ENCODE measurements around the gene SEC14L6. TPM values are rescaled to one million over a fixed set of nuclear protein-coding genes. Genes with fewer than 3 reads are reported as not detected.

The SEC14L6 gene
- total RNA-seq, 1 experiment from 2014 or later: 1.1 TPM

- Histone ChIP-seq H3K79me2 (ENCODE audit: insufficient read depth, low read length) (no peaks in the 10 kb centered on the region), H4K20me1 (ENCODE audit: control insufficient read depth, insufficient read depth, insufficient read length) (no peaks in the 10 kb centered on the region), H2BK5ac (ENCODE audit: insufficient read length, low read length) (no peak overlapping the region), H3T11ph (ENCODE audit: low read length) (no peak overlapping the region), H3K56ac (ENCODE audit: insufficient read length, low read depth, low read length) (no peak overlapping the region), H2AK5ac (ENCODE audit: insufficient read length, low read length) (no peak overlapping the region), H3K27ac (ENCODE audit: insufficient read length, low read depth, low read length) (no peak overlapping the region), H3K4me2 (ENCODE audit: insufficient read depth, insufficient read length, low read length) (no peak overlapping the region), H2BK15ac (ENCODE audit: low read depth, low read length) (no peak overlapping the region), H2BK20ac (ENCODE audit: low read depth, low read length, poor library complexity, severe bottlenecking) (no peak overlapping the region), H2AFZ (ENCODE audit: low read length) (no peak overlapping the region), H3K14ac (ENCODE audit: insufficient read depth, low read length) (no peak overlapping the region), H3K9ac (ENCODE audit: extremely low read depth, insufficient read length, low read length) (no peak overlapping the region), H4K5ac (ENCODE audit: insufficient read length, low read depth, low read length) (no peak overlapping the region), H3K9me3 (ENCODE audit: control insufficient read depth, low read depth, low read length) (no peaks in the 10 kb centered on the region), H2BK120ac (ENCODE audit: low read depth, low read length, poor library complexity, severe bottlenecking) (no peak overlapping the region), H3K79me1 (ENCODE audit: insufficient read depth, low read depth, low read length, poor library complexity, severe bottlenecking) (no peaks in the 10 kb centered on the region), H3K23ac (ENCODE audit: insufficient read length, low read depth, low read length) (no peak overlapping the region), H3K23me2 (ENCODE audit: insufficient read length, low read depth, low read length, poor library complexity, severe bottlenecking) (no peaks in the 10 kb centered on the region), H3K4me1 (ENCODE audit: insufficient read depth, low read length) (no peaks in the 10 kb centered on the region), H3K27me3 (ENCODE audit: insufficient read depth, low read length) (no peaks in the 10 kb centered on the region), H3K18ac (ENCODE audit: insufficient read length, low read depth, low read length) (no peak overlapping the region), H2BK12ac (ENCODE audit: insufficient read length, low read depth, low read length) (no peak overlapping the region), H3K4ac (ENCODE audit: low read depth, low read length) (no peak overlapping the region), H4K91ac (ENCODE audit: insufficient read length, low read depth, low read length) (no peak overlapping the region), H4K8ac (replicated peaks; ENCODE audit: insufficient read length, low read depth, low read length) (no peak overlapping the region)
- Mint-ChIP-seq H3K36me3 (ENCODE audit: insufficient read depth in 1 of 3, low read depth in 3 of 3) (no peaks in the 10 kb centered on the region), H3K27me3 (ENCODE audit: low read depth) (peaks cover 5% of the 10 kb centered on the region), H3K27ac (no peak overlapping the region; a peak in 1 of 7 replicates), H3K4me1 (peaks cover 0 to 2% of the 10 kb centered on the region in 2 experiments; a peak in 1 of 4 replicates), H3K4me3 (no peak overlapping the region), H3K9me3 (peaks cover 3 to 5% of the 10 kb centered on the region in 2 experiments; a peak in 2 of 5 replicates)
- TF ChIP-seq CTCF (conservative IDR thresholded peaks at IDR 0.05): no peak
- DNase-seq: no peak
- no CpG with 5 or more reads among the region's 4 CpGs for WGBS (ENCODE audit: extremely low coverage, insufficient read length, low lambda C conversion rate)
Observed at GRCh38 chr22:30514252-30514651, 32.3 kb downstream of the SEC14L6 start.
